ENCODE results near the gene NFKBIE. TPM values are rescaled to one million over a fixed set of nuclear protein-coding genes. Genes with fewer than 3 reads are reported as not detected.

The NFKBIE gene
- total and polyA plus RNA-seq, 8 donors = 2.5 to 16.9 (median 7.6) TPM

DNA sequence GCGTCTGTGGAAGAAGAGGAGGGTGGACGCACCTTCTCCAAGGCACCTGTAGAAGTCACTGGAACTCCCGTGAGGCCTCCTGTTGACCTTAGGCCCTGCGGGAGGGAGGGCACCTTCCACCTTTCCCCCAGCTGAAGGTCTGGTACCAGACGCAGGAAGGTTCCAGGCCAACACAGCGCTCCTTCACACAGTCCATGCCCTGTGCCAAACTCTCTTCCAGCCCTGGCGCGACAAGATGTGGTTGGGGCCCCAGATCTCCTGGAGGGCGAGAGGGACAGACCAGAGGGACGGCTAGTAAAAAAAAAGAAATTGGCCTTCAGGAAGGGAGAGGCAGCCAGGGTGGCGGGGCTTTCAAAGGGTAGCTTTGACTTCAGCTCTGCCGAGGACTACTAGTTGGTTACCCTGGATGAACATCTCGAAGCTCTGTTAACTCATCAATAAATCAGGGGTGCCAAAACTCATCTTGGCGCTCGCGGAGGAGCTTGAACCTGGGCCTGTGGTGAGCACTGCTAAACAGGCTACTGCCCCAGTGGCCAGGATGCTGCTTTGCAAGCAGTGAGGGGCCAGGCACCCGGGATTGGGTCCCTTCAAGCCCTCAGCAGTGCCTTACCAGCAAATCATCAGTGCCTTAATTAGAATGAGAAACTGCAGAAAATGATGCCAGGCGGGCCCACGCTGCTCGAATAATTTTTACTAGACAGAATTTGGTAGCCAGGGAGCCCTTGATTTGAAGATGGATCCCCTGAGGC, 32.9 kb upstream of the NFKBIE start:
- no peak overlapping the region for H3K27ac ChIP-seq
- TF ChIP-seq, protein P1, sequence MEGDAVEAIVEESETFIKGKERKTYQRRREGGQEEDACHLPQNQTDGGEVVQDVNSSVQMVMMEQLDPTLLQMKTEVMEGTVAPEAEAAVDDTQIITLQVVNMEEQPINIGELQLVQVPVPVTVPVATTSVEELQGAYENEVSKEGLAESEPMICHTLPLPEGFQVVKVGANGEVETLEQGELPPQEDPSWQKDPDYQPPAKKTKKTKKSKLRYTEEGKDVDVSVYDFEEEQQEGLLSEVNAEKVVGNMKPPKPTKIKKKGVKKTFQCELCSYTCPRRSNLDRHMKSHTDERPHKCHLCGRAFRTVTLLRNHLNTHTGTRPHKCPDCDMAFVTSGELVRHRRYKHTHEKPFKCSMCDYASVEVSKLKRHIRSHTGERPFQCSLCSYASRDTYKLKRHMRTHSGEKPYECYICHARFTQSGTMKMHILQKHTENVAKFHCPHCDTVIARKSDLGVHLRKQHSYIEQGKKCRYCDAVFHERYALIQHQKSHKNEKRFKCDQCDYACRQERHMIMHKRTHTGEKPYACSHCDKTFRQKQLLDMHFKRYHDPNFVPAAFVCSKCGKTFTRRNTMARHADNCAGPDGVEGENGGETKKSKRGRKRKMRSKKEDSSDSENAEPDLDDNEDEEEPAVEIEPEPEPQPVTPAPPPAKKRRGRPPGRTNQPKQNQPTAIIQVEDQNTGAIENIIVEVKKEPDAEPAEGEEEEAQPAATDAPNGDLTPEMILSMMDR (IDR thresholded peaks at IDR 0.05) = no peak
- peaks cover 0 to 8% (median 4%) of the 10 kb centered on the region in 3 donors for H3K4me1 ChIP-seq
- no peaks in the 10 kb centered on the region for H3K9me3 ChIP-seq
- intact Hi-C loops (cut with DNase I) = no loop called here
- H3K36me3 ChIP-seq = peaks cover 0 to 11% (median 0%) of the 10 kb centered on the region in 3 donors
- peak in 1 of 6 donors; percentile 47 for DNase-seq
- WGBS, 2 donors = 27 to 30% methylated on average over 20 of the region's 20 CpGs
- FAIRE-seq = no peak
- H3K27me3 ChIP-seq = peaks cover 0 to 7% (median 0%) of the 10 kb centered on the region in 4 donors
- H3K4me3 ChIP-seq = peak overlapping the region in 1 of 4 donors; percentile 47
- ATAC-seq = peak; percentile 21 to 79 (median 42)

- DNase-seq (peak in 2 of 6 donors; percentile 72 to 78), ATAC-seq (peak; percentile 70 to 84 (median 82)), FAIRE-seq (no peak)
- no peaks in the 10 kb centered on the region for H3K9me3 ChIP-seq
- H3K27ac ChIP-seq = no peak overlapping the region
- peaks cover 0 to 8% (median 4%) of the 10 kb centered on the region in 3 donors for H3K4me1 ChIP-seq
- H3K36me3 ChIP-seq = peaks cover 0 to 6% (median 0%) of the 10 kb centered on the region in 3 donors
- WGBS, 2 donors = 1% methylated on average over 68 to 86 of the region's 86 CpGs
- TF ChIP-seq, protein P1 (IDR thresholded peaks at IDR 0.05) = no peak
- peaks cover 0 to 7% (median 0%) of the 10 kb centered on the region in 4 donors for H3K27me3 ChIP-seq
- intact Hi-C loops (cut with DNase I) = no loop called here
- peak overlapping the region in 2 of 4 donors; percentile 21 to 47 for H3K4me3 ChIP-seq
Observed at GRCh38 chr6:44297063-44298038, 32.0 kb upstream of the NFKBIE start.

GRCh38 chr6:44294832-44295791, 29.8 kb upstream of the NFKBIE start:
- Histone ChIP-seq H3K4me1 (peaks cover 0 to 8% (median 4%) of the 10 kb centered on the region in 3 donors), H3K27ac (no peak overlapping the region), H3K4me3 (no peak overlapping the region), H3K27me3 (peaks cover 0 to 7% (median 0%) of the 10 kb centered on the region in 4 donors), H3K36me3 (no peaks in the 10 kb centered on the region), H3K9me3 (no peaks in the 10 kb centered on the region)
- DNase-seq = peak in 1 of 6 donors; percentile 32
- WGBS, 2 donors = 41 to 47% methylated on average over 6 to 7 of the region's 7 CpGs
- no peak for FAIRE-seq
- ATAC-seq = no peak
- TF ChIP-seq, protein P1 (IDR thresholded peaks at IDR 0.05) = no peak
- intact Hi-C loops (cut with DNase I) = no loop called here

GRCh38 chr6:44292661-44293365, 27.5 kb upstream of the NFKBIE start:
- Histone ChIP-seq H3K27me3 (peaks cover 0 to 7% (median 0%) of the 10 kb centered on the region in 4 donors), H3K4me3 (no peak overlapping the region), H3K4me1 (peaks cover 0 to 8% (median 4%) of the 10 kb centered on the region in 3 donors), H3K27ac (no peak overlapping the region), H3K9me3 (no peaks in the 10 kb centered on the region), H3K36me3 (no peaks in the 10 kb centered on the region)
- TF ChIP-seq, protein P1 (IDR thresholded peaks at IDR 0.05) = no peak
- FAIRE-seq (no peak), ATAC-seq (no peak), DNase-seq (peak in 1 of 6 donors; percentile 9)
- intact Hi-C loops (cut with DNase I) = no loop called here
- 55 to 66% methylated on average over 4 of the region's 4 CpGs for WGBS, 2 donors
